ENCODE data around the gene TCP10L. TPM values are rescaled to one million over a fixed set of nuclear protein-coding genes. Genes with fewer than 3 reads are reported as not detected.
A peak's percentile ranks its signal among the peaks of the same experiment; 100 is the strongest.
"Not testable (repeated sequence)": the region's sequence is repeated elsewhere in the genome, so short reads cannot be mapped to it uniquely, and the experiment has no call there.

The TCP10L gene
- total RNA-seq, 1 donor from 2014 or later: 3.9 TPM

GRCh38 chr21:32533053-32533452, 52.3 kb downstream of the TCP10L start:
- no peak overlapping the region for H3K27ac ChIP-seq
- no peaks in the 10 kb centered on the region for H3K36me3 ChIP-seq
- H3K9me3 ChIP-seq: no peaks in the 10 kb centered on the region
- intact Hi-C loops (cut with DNase I): no loop called here
- no peaks in the 10 kb centered on the region for H3K27me3 ChIP-seq
- no peak for TF ChIP-seq CTCF (IDR thresholded peaks at IDR 0.05)
- H3K4me3 ChIP-seq: no peak overlapping the region
- no peak for DNase-seq (ENCODE audit: low spot score in 2 of 2)
- H3K4me1 ChIP-seq: no peaks in the 10 kb centered on the region

GRCh38 chr21:32532636-32533035, 52.7 kb downstream of the TCP10L start:
- H3K36me3 ChIP-seq: no peaks in the 10 kb centered on the region
- no peaks in the 10 kb centered on the region for H3K4me1 ChIP-seq
- H3K9me3 ChIP-seq: no peaks in the 10 kb centered on the region
- DNase-seq (ENCODE audit: low spot score in 2 of 2): no peak
- no peaks in the 10 kb centered on the region for H3K27me3 ChIP-seq
- no peak for TF ChIP-seq CTCF (IDR thresholded peaks at IDR 0.05)
- H3K27ac ChIP-seq: no peak overlapping the region
- H3K4me3 ChIP-seq: no peak overlapping the region
- intact Hi-C loops (cut with DNase I): no loop called here

GRCh38 chr21:32531561-32531960, 53.8 kb downstream of the TCP10L start:
- H3K4me1 ChIP-seq; intact Hi-C loops (cut with DNase I): not testable (repeated sequence)

GRCh38 chr21:32530809-32531208, 54.5 kb downstream of the TCP10L start:
- H3K4me1 ChIP-seq; H3K27ac ChIP-seq; DNase-seq (ENCODE audit: low spot score in 2 of 2); H3K4me3 ChIP-seq; H3K36me3 ChIP-seq; intact Hi-C loops (cut with DNase I); H3K9me3 ChIP-seq; H3K27me3 ChIP-seq: not testable (repeated sequence)

More at GRCh38 chr21:32531561-32531960, 53.8 kb downstream of the TCP10L start:
- not testable (repeated sequence) for H3K36me3 ChIP-seq; H3K9me3 ChIP-seq; H3K27ac ChIP-seq; H3K4me3 ChIP-seq; H3K27me3 ChIP-seq; DNase-seq (ENCODE audit: low spot score in 2 of 2)

- no peaks in the 10 kb centered on the region for H3K27me3 ChIP-seq
- no peaks in the 10 kb centered on the region for H3K36me3 ChIP-seq
- no peaks in the 10 kb centered on the region for H3K4me1 ChIP-seq
- no peak for TF ChIP-seq CTCF (IDR thresholded peaks at IDR 0.05)
- no peak for DNase-seq (ENCODE audit: low spot score in 2 of 2)
- no peak overlapping the region for H3K27ac ChIP-seq
- no peak overlapping the region for H3K4me3 ChIP-seq
- intact Hi-C loops (cut with DNase I): no loop called here
- no peaks in the 10 kb centered on the region for H3K9me3 ChIP-seq
Measured at GRCh38 chr21:32529679-32530078, 55.6 kb downstream of the TCP10L start.

GRCh38 chr21:32525282-32525681, 60.0 kb downstream of the TCP10L start:
- H3K27ac ChIP-seq: peak overlapping the region; percentile 44 to 81

More at GRCh38 chr21:32525282-32525681, 60.0 kb downstream of the TCP10L start:
- no peak for TF ChIP-seq CTCF (IDR thresholded peaks at IDR 0.05)
- Histone ChIP-seq H3K27me3 (no peaks in the 10 kb centered on the region), H3K9me3 (no peaks in the 10 kb centered on the region), H3K36me3 (no peaks in the 10 kb centered on the region), H3K4me3 (no peak overlapping the region), H3K4me1 (peaks cover 0 to 29% of the 10 kb centered on the region in 2 donors)
- no peak for DNase-seq (ENCODE audit: low spot score in 2 of 2)
- intact Hi-C loops (cut with DNase I): no loop called here
